Measurements from ENCODE around the gene FAM83G.
"Not testable (repeated sequence)": the region's sequence is repeated elsewhere in the genome, so short reads cannot be mapped to it uniquely, and the experiment has no call there.

GRCh38 chr17:19038007-19038406, 33.4 kb upstream of the FAM83G start:
- not testable (repeated sequence) for TF ChIP-seq EZH2 (IDR thresholded peaks at IDR 0.05); POLR2AphosphoS5 (IDR thresholded peaks at IDR 0.05; ENCODE audit: borderline replicate concordance, low read depth, low read length); FOXP2 (optimal IDR thresholded peaks at IDR 0.05; ENCODE audit: control extremely low read depth, extremely low read length, insufficient read depth)
